HG03064 (cell line): Measurements from ENCODE around the gene ITGA11.

Source experiments
- ATAC-seq: cut with Tn5 transposase; IDR thresholded peaks from one replicate; pipeline ENCODE4 v1.9.1; 2021; ENCODE audit warnings: low read depth; ENCODE audit not compliant: unreplicated experiment

The ITGA11 gene

GRCh38 chr15:68396068-68396467 lies 35.9 kb downstream of the ITGA11 start:
- no peak for ATAC-seq

- no peak for ATAC-seq
Observed at GRCh38 chr15:68391121-68391520, 40.8 kb downstream of the ITGA11 start.

GRCh38 chr15:68389936-68390817 lies 41.8 kb downstream of the ITGA11 start:
- ATAC-seq: peak; percentile 59

GRCh38 chr15:68389041-68389930 lies 42.7 kb downstream of the ITGA11 start:
- no peak for ATAC-seq

- ATAC-seq: no peak
Observed at GRCh38 chr15:68387381-68388143, 44.4 kb downstream of the ITGA11 start.

GRCh38 chr15:68386587-68387288 lies 45.2 kb downstream of the ITGA11 start:
- ATAC-seq: no peak

- no peak for ATAC-seq
Observed at GRCh38 chr15:68385671-68386586, 46.0 kb downstream of the ITGA11 start.

- ATAC-seq: no peak
Observed at GRCh38 chr15:68385240-68385561, 46.8 kb downstream of the ITGA11 start.

- ATAC-seq: no peak
Observed at GRCh38 chr15:68384451-68385239, 47.3 kb downstream of the ITGA11 start.

GRCh38 chr15:68383161-68384074 lies 48.5 kb downstream of the ITGA11 start:
- no peak for ATAC-seq

GRCh38 chr15:68382286-68383007 lies 49.5 kb downstream of the ITGA11 start:
- no peak for ATAC-seq

GRCh38 chr15:68380456-68380855 lies 51.5 kb downstream of the ITGA11 start:
- ATAC-seq: no peak

- ATAC-seq: no peak
Observed at GRCh38 chr15:68379759-68380290, 52.1 kb downstream of the ITGA11 start.

- ATAC-seq: no peak
Observed at GRCh38 chr15:68379058-68379758, 52.8 kb downstream of the ITGA11 start.

- ATAC-seq: no peak
Observed at GRCh38 chr15:68378595-68378994, 53.4 kb downstream of the ITGA11 start.

- no peak for ATAC-seq
Observed at GRCh38 chr15:68377766-68378165, 54.2 kb downstream of the ITGA11 start.
